ENCODE results near the gene SLC52A1. TPM values are rescaled to one million over a fixed set of nuclear protein-coding genes. Genes with fewer than 3 reads are reported as not detected.

The SLC52A1 gene
- total RNA-seq, 4 donors from 2014 or later: not detected

- Histone ChIP-seq H3K27me3 (no peaks in the 10 kb centered on the region), H3K4me3 (no peak overlapping the region), H3K9me3 (no peaks in the 10 kb centered on the region), H3K4me1 (no peaks in the 10 kb centered on the region), H3K27ac (replicated peaks in 1 of 4) (no peak overlapping the region), H3K36me3 (peaks cover 36 to 61% (median 59%) of the 10 kb centered on the region in 4 donors)
- TF ChIP-seq, protein P1, sequence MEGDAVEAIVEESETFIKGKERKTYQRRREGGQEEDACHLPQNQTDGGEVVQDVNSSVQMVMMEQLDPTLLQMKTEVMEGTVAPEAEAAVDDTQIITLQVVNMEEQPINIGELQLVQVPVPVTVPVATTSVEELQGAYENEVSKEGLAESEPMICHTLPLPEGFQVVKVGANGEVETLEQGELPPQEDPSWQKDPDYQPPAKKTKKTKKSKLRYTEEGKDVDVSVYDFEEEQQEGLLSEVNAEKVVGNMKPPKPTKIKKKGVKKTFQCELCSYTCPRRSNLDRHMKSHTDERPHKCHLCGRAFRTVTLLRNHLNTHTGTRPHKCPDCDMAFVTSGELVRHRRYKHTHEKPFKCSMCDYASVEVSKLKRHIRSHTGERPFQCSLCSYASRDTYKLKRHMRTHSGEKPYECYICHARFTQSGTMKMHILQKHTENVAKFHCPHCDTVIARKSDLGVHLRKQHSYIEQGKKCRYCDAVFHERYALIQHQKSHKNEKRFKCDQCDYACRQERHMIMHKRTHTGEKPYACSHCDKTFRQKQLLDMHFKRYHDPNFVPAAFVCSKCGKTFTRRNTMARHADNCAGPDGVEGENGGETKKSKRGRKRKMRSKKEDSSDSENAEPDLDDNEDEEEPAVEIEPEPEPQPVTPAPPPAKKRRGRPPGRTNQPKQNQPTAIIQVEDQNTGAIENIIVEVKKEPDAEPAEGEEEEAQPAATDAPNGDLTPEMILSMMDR (IDR thresholded peaks at IDR 0.05): no peak
- TF ChIP-seq EP300 (IDR thresholded peaks at IDR 0.05) (no peak), POLR2A (IDR thresholded peaks at IDR 0.05; ENCODE audit: low read depth) (no peak), POLR2AphosphoS5 (IDR thresholded peaks at IDR 0.05) (no peak)
- 83% methylated on average over 14 of the region's 29 CpGs for WGBS
- no peak for DNase-seq (ENCODE audit: extremely low spot score)
- intact Hi-C loops (cut with DNase I): loop anchor here (5.0 kb wide), 1 partner anchor 39 kb away; no protein-coding TSS in a partner anchor
These were observed 11.6 kb downstream of the SLC52A1 start for GRCh38 chr17:5023588-5024147.

- Histone ChIP-seq H3K4me3 (no peak overlapping the region), H3K27ac (replicated peaks in 1 of 4) (no peak overlapping the region), H3K36me3 (peaks cover 49 to 76% (median 72%) of the 10 kb centered on the region in 4 donors), H3K4me1 (no peaks in the 10 kb centered on the region), H3K9me3 (no peaks in the 10 kb centered on the region), H3K27me3 (no peaks in the 10 kb centered on the region)
- DNase-seq (ENCODE audit: extremely low spot score): no peak
- TF ChIP-seq EP300 (IDR thresholded peaks at IDR 0.05): no peak
- TF ChIP-seq POLR2AphosphoS5 (IDR thresholded peaks at IDR 0.05): no peak
- TF ChIP-seq POLR2A (IDR thresholded peaks at IDR 0.05; ENCODE audit: low read depth): no peak
- TF ChIP-seq, protein P1 (IDR thresholded peaks at IDR 0.05): no peak
- 95% methylated on average over 27 of the region's 30 CpGs for WGBS
- intact Hi-C loops (cut with DNase I): loop anchor here (5.0 kb wide), 1 partner anchor 40 kb away; no protein-coding TSS in a partner anchor
These were observed 13.0 kb downstream of the SLC52A1 start for GRCh38 chr17:5022171-5022711.

DNA sequence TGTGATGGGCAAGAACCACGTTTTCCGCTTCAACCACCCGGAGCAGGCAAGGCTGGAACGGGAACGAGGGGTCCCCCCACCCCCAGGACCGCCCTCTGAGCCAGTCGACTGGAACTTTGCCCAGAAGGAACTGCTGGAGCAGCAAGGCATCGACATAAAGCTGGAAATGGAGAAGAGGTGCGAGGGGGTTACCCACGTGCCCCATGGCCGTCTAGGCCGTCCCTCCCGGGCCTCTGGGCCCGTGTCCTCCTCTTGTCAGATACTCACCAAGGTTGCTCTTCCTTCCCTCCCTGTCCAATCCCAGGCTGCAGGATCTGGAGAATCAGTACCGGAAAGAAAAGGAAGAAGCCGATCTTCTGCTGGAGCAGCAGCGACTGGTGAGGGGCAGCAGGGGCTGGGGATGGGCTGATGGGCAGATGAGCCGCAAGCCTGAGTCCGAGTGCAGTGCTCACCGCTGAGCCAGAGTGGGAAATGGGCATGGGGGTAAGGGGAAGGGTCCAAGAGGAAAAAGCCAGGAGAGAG lies 14.7 kb downstream of the SLC52A1 start:
- intact Hi-C loops (cut with DNase I): loop anchor here (5.0 kb wide), 1 partner anchor 42 kb away; no protein-coding TSS in a partner anchor
- peaks cover 65 to 92% (median 89%) of the 10 kb centered on the region in 4 donors for H3K36me3 ChIP-seq
- no peaks in the 10 kb centered on the region for H3K9me3 ChIP-seq
- no peaks in the 10 kb centered on the region for H3K27me3 ChIP-seq
- H3K27ac ChIP-seq (replicated peaks in 1 of 4): no peak overlapping the region
- TF ChIP-seq POLR2AphosphoS5 (IDR thresholded peaks at IDR 0.05) (no peak), POLR2A (IDR thresholded peaks at IDR 0.05; ENCODE audit: low read depth) (no peak), EP300 (IDR thresholded peaks at IDR 0.05) (no peak)
- TF ChIP-seq, protein P1 (IDR thresholded peaks at IDR 0.05): no peak
- WGBS: 83% methylated on average over 19 of the region's 20 CpGs
- H3K4me1 ChIP-seq: no peaks in the 10 kb centered on the region
- no peak overlapping the region for H3K4me3 ChIP-seq
- DNase-seq (ENCODE audit: extremely low spot score): no peak

GRCh38 chr17:5019475-5019956 lies 15.7 kb downstream of the SLC52A1 start:
- 22% methylated on average over 1 of the region's 1 CpG for WGBS
- Histone ChIP-seq H3K4me1 (no peaks in the 10 kb centered on the region), H3K27ac (replicated peaks in 1 of 4) (no peak overlapping the region), H3K4me3 (no peak overlapping the region), H3K27me3 (no peaks in the 10 kb centered on the region), H3K9me3 (no peaks in the 10 kb centered on the region), H3K36me3 (peaks cover 74 to 100% (median 98%) of the 10 kb centered on the region in 4 donors)
- no peak for DNase-seq (ENCODE audit: extremely low spot score)
- intact Hi-C loops (cut with DNase I): no loop called here
- TF ChIP-seq, protein P1 (IDR thresholded peaks at IDR 0.05): no peak
- no peak for TF ChIP-seq POLR2A (IDR thresholded peaks at IDR 0.05; ENCODE audit: low read depth)
- TF ChIP-seq EP300 (IDR thresholded peaks at IDR 0.05): no peak
- no peak for TF ChIP-seq POLR2AphosphoS5 (IDR thresholded peaks at IDR 0.05)

Data from esophagus muscularis mucosa (tissue), 4 donors.